ENCODE measurements around the gene LSM14A. TPM values are rescaled to one million over a fixed set of nuclear protein-coding genes. Genes with fewer than 3 reads are reported as not detected.

LSM14A gene
- total and polyA plus RNA-seq, 9 of the 15 experiments (the other 6 are each of a cell fraction or from before 2014, with no cell fraction given): 19.5 to 150 (median 95.1) TPM

- no peak for TF ChIP-seq VEZF1 (CRISPR knock-in tag; IDR thresholded peaks at IDR 0.05)
- no peak for TF ChIP-seq BDP1 (IDR thresholded peaks at IDR 0.05; ENCODE audit: insufficient read depth, insufficient read length)
- TF ChIP-seq TCF3 (CRISPR knock-in tag; IDR thresholded peaks at IDR 0.05): peak; percentile 21; the same call in 1 of the 2 replicates
- no peak for TF ChIP-seq ZNF217 (CRISPR knock-in tag; IDR thresholded peaks at IDR 0.05)
- TF ChIP-seq ZNF696 (CRISPR knock-in tag; conservative IDR thresholded peaks at IDR 0.05): no peak
- no peak for TF ChIP-seq ETV5 (CRISPR knock-in tag; IDR thresholded peaks at IDR 0.05; ENCODE audit: low read depth)
- TF ChIP-seq NRF1 (conservative IDR thresholded peaks at IDR 0.05 in 1 of 2, IDR thresholded peaks at IDR 0.05 in 1 of 2): no peak
- TF ChIP-seq NUFIP1 (IDR thresholded peaks at IDR 0.05; ENCODE audit: partially characterized antibody): peak; percentile 1
- 0 out of 4 replicates have a peak, but pooled peaks of 1 of the 2 experiments have one; percentile 44 for TF ChIP-seq ZNF318 (IDR thresholded peaks at IDR 0.05; ENCODE audit: borderline replicate concordance in 1 of 2, low read depth in 1 of 2)
- peak; percentile 43; the same call in 1 of the 2 replicates for TF ChIP-seq MTA1 (IDR thresholded peaks at IDR 0.05; ENCODE audit: borderline replicate concordance)
- no peak for TF ChIP-seq ESRRB (CRISPR knock-in tag; IDR thresholded peaks at IDR 0.05; ENCODE audit: borderline replicate concordance)
- TF ChIP-seq THRB (CRISPR knock-in tag; conservative IDR thresholded peaks at IDR 0.05): no peak
- TF ChIP-seq ZFP91 (CRISPR knock-in tag; IDR thresholded peaks at IDR 0.05): no peak
- TF ChIP-seq BCOR (IDR thresholded peaks at IDR 0.05): no peak
- 0 out of 2 replicates have a peak, but pooled peaks have one; percentile 27 for TF ChIP-seq TOE1 (IDR thresholded peaks at IDR 0.05; ENCODE audit: borderline replicate concordance)
- TF ChIP-seq TOE1 (CRISPR knock-in tag; IDR thresholded peaks at IDR 0.05; ENCODE audit: borderline replicate concordance, low read depth): no peak
- TF ChIP-seq FOS (IDR thresholded peaks at IDR 0.05; ENCODE audit: extremely low read depth, insufficient read length): no peak
Observed at GRCh38 chr19:34171539-34171876, 796 bp upstream of the LSM14A start (continued).

Measured in K562 (cell line).